Measurements from ENCODE around the gene TMEM100.

TMEM100 gene

GRCh38 chr17:55726440-55726839, 3.8 kb upstream of the TMEM100 start:
- peak in 8 of 42 donors; percentile 14 to 64 (median 28) for DNase-seq
- intact Hi-C loops (cut with DNase I): no loop called here

- intact Hi-C loops (cut with DNase I): no loop called here
Observed at GRCh38 chr17:55723488-55723848, 804 bp upstream of the TMEM100 start.

GRCh38 chr17:55722016-55722736, 488 bp downstream of the TMEM100 start:
- intact Hi-C loops (cut with DNase I): no loop called here
- DNase-seq: no peak

More at GRCh38 chr17:55723488-55723848, 804 bp upstream of the TMEM100 start:
- DNase-seq: no peak

GRCh38 chr17:55720919-55721836, 1.5 kb downstream of the TMEM100 start:
- no peak for DNase-seq
- intact Hi-C loops (cut with DNase I): no loop called here

- intact Hi-C loops (cut with DNase I): loop anchor here (10.0 kb wide), 1 partner anchor 193 kb away; no protein-coding TSS in a partner anchor
- DNase-seq: peak; percentile 54 to 91 (median 78)
Observed at GRCh38 chr17:55717898-55718735, 4.5 kb downstream of the TMEM100 start.

GRCh38 chr17:55717432-55717831, 5.2 kb downstream of the TMEM100 start:
- DNase-seq: no peak
- intact Hi-C loops (cut with DNase I): loop anchor here (10.0 kb wide), 1 partner anchor 193 kb away; no protein-coding TSS in a partner anchor

- intact Hi-C loops (cut with DNase I): loop anchor here (10.0 kb wide), 1 partner anchor 186 kb away; no protein-coding TSS in a partner anchor
Observed at GRCh38 chr17:55710829-55711496, 11.7 kb downstream of the TMEM100 start.

GRCh38 chr17:55710410-55710809, 12.3 kb downstream of the TMEM100 start:
- intact Hi-C loops (cut with DNase I): loop anchor here (10.0 kb wide), 1 partner anchor 186 kb away; no protein-coding TSS in a partner anchor
- DNase-seq: no peak

More at GRCh38 chr17:55710829-55711496, 11.7 kb downstream of the TMEM100 start:
- DNase-seq: no peak

GRCh38 chr17:55709984-55710383, 12.7 kb downstream of the TMEM100 start:
- no peak for DNase-seq
- intact Hi-C loops (cut with DNase I): loop anchor here (10.0 kb wide), 1 partner anchor 185 kb away; no protein-coding TSS in a partner anchor

- intact Hi-C loops (cut with DNase I): no loop called here
- DNase-seq: no peak
Observed at GRCh38 chr17:55709440-55709839, 13.2 kb downstream of the TMEM100 start.

GRCh38 chr17:55708175-55708974, 14.3 kb downstream of the TMEM100 start:
- no peak for DNase-seq
- intact Hi-C loops (cut with DNase I): no loop called here

GRCh38 chr17:55706808-55707773, 15.6 kb downstream of the TMEM100 start:
- intact Hi-C loops (cut with DNase I): no loop called here

GRCh38 chr17:55705847-55706246, 16.8 kb downstream of the TMEM100 start:
- intact Hi-C loops (cut with DNase I): no loop called here

More at GRCh38 chr17:55706808-55707773, 15.6 kb downstream of the TMEM100 start:
- DNase-seq: no peak

GRCh38 chr17:55704401-55704800, 18.3 kb downstream of the TMEM100 start:
- intact Hi-C loops (cut with DNase I): no loop called here
- DNase-seq: no peak

More at GRCh38 chr17:55705847-55706246, 16.8 kb downstream of the TMEM100 start:
- no peak for DNase-seq

GRCh38 chr17:55702150-55702549, 20.5 kb downstream of the TMEM100 start:
- no peak for DNase-seq
- intact Hi-C loops (cut with DNase I): no loop called here

- intact Hi-C loops (cut with DNase I): no loop called here
- no peak for DNase-seq
Observed at GRCh38 chr17:55699181-55699860, 23.3 kb downstream of the TMEM100 start.

Data from head of caudate nucleus (tissue), 42 donors.